Thymus (tissue), 11 donors: ENCODE measurements around the gene CD74. TPM values are rescaled to one million over a fixed set of nuclear protein-coding genes. Genes with fewer than 3 reads are reported as not detected.

ENCODE experiments used
- DNase-seq, 9 donors: peaks; one replicate each; pipeline ENCODE4 v3.0.0-alpha.2; 2013; ENCODE audit warnings: low spot score in 9 of 9, low read depth in 6 of 9, missing footprints in 1 of 9
- H3K27ac ChIP-seq, 2 donors: one replicate each; pipeline ENCODE4 v1.5.1; 2013; ENCODE audit warnings: control low read depth in 1 of 2, low read depth in 1 of 2, low read length in 1 of 2, mild to moderate bottlenecking in 1 of 2, moderate library complexity in 1 of 2
- H3K27me3 ChIP-seq, 2 donors: one replicate each; pipeline ENCODE4 v1.5.1; 2013; ENCODE audit warnings: low read length in 1 of 2; ENCODE audit not compliant: control insufficient read depth in 2 of 2, insufficient read depth in 1 of 2
- H3K36me3 ChIP-seq, 2 donors: one replicate each; pipeline ENCODE4 v1.5.1; 2013; ENCODE audit warnings: low read length in 1 of 2, mild to moderate bottlenecking in 1 of 2, moderate library complexity in 1 of 2; ENCODE audit not compliant: control insufficient read depth in 2 of 2, insufficient read depth in 2 of 2
- H3K4me1 ChIP-seq, 2 donors: one replicate each; pipeline ENCODE4 v1.5.1; 2013; ENCODE audit warnings: low read length in 2 of 2; ENCODE audit not compliant: control insufficient read depth in 2 of 2, insufficient read depth in 2 of 2
- H3K4me3 ChIP-seq, 2 donors: one replicate each; pipeline ENCODE4 v1.5.1; 2013; ENCODE audit warnings: low read length in 2 of 2, control low read depth in 1 of 2, mild to moderate bottlenecking in 1 of 2
- H3K9me3 ChIP-seq, 2 donors: one replicate each; pipeline ENCODE4 v1.5.1; 2013; ENCODE audit warnings: low read length in 1 of 2, mild to moderate bottlenecking in 1 of 2; ENCODE audit not compliant: control insufficient read depth in 2 of 2, insufficient read depth in 1 of 2
- WGBS: extraction: QIAGEN DNeasy Blood & Tissue Kit; methylation state at CpG from one replicate; pipeline ENCODE4 v1.1.7; 2013; 5-methylcytosine and 5-hydroxymethylcytosine counted together
- polyA plus RNA-seq: library from polyadenylated mRNA; stranded (reverse); fragments of 200-250 nt; gene quantifications from one replicate; pipeline ENCODE4 v1.2.3, GENCODE V29; 2013
- total RNA-seq: library from RNA; stranded (reverse); fragments of 120-200 nt; gene quantifications from one replicate; pipeline ENCODE4 v1.2.4, GENCODE V29; 2013
- donor health status: healthy.

The CD74 gene
- total and polyA plus RNA-seq, 2 donors: 1,741 to 2,730 TPM

DNA sequence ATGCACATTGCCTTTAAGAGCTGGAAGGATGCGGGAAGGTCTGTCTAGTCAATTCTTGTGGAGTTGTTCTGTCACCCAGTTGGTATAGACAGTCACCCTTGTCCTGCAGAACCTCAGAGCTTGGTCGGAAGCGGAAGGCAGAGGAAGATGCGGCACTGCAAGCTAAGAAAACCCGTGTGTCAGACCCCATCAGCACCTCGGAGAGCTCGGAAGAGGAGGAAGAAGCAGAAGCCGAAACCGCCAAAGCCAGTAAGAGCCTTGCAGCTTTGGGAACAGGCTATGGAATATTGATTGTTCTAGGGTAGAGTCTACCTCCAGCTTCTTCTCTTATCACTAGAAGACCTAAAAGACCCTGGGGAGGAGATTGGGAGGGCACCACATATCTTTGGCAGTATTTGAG lies 48.7 kb downstream of the CD74 start:
- Histone ChIP-seq H3K36me3 (peaks cover 71 to 81% of the 10 kb centered on the region in 2 donors), H3K4me3 (no peak overlapping the region), H3K9me3 (no peaks in the 10 kb centered on the region), H3K4me1 (no peaks in the 10 kb centered on the region), H3K27me3 (no peaks in the 10 kb centered on the region), H3K27ac (no peak overlapping the region)
- WGBS: 97% methylated on average over 9 of the region's 9 CpGs
- no peak for DNase-seq

DNA sequence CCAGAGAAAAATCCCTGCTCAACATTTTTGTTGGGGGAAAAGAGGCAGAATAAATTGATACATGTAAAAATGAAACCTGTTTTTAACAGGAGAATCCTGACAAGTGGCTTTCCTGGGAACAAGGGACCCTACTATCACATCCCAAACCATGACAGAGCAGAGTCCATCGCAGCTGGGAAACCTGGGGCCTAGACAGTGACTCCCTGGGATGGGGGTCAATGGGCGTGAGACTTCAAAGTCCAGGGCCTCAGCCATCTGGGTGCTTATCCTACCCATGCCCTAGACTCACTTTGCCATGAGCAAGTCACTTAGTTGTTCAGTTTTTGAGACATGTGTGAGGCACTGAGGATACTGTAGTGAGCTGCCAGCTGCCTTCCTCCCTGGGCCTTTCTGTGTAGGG lies 49.5 kb downstream of the CD74 start:
- no peak for DNase-seq
- no peaks in the 10 kb centered on the region for H3K9me3 ChIP-seq
- no peak overlapping the region for H3K27ac ChIP-seq
- H3K36me3 ChIP-seq: peaks cover 63 to 73% of the 10 kb centered on the region in 2 donors
- 97% methylated on average over 2 of the region's 2 CpGs for WGBS
- H3K27me3 ChIP-seq: no peaks in the 10 kb centered on the region
- H3K4me1 ChIP-seq: peaks cover under 1 to 6% of the 10 kb centered on the region in 2 donors
- H3K4me3 ChIP-seq: no peak overlapping the region

DNA sequence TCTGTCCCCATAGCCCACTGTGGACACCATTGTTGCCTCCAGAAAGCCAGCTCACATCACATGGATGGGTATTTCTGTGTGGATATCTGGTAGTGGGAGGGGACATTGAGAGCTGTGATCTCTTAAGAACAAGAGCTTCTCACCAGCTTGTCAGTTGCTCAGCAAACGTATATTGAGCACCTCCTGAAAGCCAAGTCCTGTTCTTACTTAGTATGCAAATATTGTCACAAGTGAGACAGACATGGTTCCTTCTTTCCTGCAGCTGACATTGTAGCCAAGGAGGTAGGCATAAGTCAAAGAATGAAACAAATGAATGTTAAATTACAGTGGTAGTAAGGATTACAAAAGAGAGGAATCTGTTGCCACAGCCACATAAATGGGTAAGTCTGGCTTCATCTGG lies 51.4 kb downstream of the CD74 start:
- Histone ChIP-seq H3K27ac (no peak overlapping the region), H3K4me1 (peaks cover 6 to 14% of the 10 kb centered on the region in 2 donors), H3K27me3 (no peaks in the 10 kb centered on the region), H3K9me3 (no peaks in the 10 kb centered on the region), H3K4me3 (no peak overlapping the region), H3K36me3 (peaks cover 54 to 62% of the 10 kb centered on the region in 2 donors)
- DNase-seq: no peak
- 96% methylated on average over 1 of the region's 1 CpG for WGBS

DNA sequence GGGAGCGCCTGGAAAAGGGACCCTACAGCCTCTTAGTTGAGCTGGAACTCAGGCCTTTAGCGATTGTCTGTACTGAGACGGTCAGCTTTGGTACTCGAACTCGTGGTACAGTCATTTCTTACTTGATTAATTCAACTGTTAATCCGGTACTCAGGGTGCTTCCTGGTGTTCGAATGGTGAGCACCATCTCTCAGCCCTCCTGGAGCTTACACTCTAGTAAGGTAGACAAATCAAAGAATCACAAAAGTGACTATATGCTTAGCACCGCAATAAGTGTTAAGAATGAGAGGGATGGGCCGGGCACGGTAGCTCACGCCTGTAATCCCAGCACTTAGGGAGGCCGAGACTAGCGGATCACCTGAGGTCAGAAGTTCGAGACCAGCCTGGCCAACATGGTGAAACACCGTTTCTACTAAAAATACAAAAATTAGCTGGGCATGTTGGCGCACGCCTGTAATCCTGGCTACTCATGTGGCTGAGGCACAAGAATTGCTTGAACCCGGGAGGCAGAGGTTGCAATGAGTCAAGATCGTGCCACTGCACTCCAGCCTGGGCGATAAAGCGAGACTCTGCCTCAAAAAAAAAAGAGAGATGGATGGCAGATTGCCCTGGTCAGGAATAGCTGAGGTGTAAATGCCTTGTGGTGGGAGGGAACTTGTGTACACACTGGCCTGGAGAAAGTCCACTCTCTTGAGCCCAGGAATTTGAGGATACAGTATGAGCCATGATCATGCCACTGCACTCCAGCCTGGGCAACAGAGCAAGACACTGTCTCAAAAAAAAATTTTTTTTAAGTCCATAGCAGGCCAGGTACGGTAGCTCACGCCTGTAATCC lies 54.2 kb downstream of the CD74 start:
- peak in 1 of 9 donors; percentile 8 for DNase-seq
- Histone ChIP-seq H3K27me3 (no peaks in the 10 kb centered on the region), H3K4me1 (peaks cover 6 to 14% of the 10 kb centered on the region in 2 donors), H3K36me3 (peaks cover 30 to 36% of the 10 kb centered on the region in 2 donors), H3K9me3 (no peaks in the 10 kb centered on the region), H3K4me3 (peak overlapping the region; percentile 65 to 79), H3K27ac (no peak overlapping the region)
- 74% methylated on average over 23 of the region's 23 CpGs for WGBS

DNA sequence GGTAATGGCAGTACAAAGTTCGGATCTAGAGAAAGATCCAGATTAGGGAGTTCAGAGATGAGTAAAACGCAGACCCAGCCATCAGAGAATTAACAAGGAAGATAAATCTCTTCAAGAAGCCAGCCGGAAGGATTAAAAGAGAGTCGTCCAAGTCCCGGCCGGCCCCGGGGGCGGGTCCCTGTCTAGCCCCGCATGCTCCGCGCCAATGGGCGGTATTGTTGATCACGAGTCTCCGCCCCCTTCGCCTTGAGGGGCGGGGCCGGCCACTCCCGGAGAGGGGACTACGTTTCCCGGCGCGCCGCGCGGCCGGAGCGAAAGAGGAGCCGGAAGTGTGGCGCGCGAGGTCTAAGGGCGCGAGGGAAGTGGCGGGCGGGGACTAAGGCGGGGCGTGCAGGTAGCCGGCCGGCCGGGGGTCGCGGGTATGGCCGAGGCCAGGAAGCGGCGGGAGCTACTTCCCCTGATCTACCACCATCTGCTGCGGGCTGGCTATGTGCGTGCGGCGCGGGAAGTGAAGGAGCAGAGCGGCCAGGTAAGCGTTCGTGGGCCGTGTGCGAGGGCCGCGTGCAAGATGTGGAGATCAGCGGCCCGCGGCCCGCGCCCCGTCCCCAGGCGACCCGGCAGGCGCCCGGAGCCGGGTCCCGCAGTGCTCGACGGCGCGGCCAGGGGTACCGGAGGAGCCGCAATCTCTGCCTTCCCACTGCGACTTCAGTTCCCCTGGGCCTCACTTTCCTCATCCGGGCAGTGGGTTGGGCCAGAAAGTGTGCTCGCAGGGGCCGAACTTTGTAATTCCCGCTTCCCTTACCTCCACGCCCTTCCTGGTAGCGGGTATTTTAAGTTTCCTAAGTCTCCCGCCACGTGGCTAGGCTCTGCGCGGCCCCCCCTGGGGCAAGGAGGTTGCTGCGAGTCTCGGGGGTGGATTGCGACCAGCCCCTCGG lies 55.1 kb downstream of the CD74 start, which contains the start of gene TCOF1:
TCOF1 (plus strand) TSS at position 372 of the 935 bp plus-strand sequence; CDS start at position 422, 50 bp downstream.
- peaks cover 23 to 27% of the 10 kb centered on the region in 2 donors for H3K36me3 ChIP-seq
- H3K4me3 ChIP-seq: peak within 1 kb of the TSS; percentile 65 to 79
- DNase-seq: peak; percentile 81 to 98 (median 96)
- H3K4me1 ChIP-seq: peaks cover 6 to 14% of the 10 kb centered on the region in 2 donors
- WGBS: under 1% methylated on average over 90 of the region's 90 CpGs
- no peaks in the 10 kb centered on the region for H3K27me3 ChIP-seq
- H3K27ac ChIP-seq: peak within 1 kb of the TSS in 1 of 2 donors; percentile 19
- no peaks in the 10 kb centered on the region for H3K9me3 ChIP-seq

DNA sequence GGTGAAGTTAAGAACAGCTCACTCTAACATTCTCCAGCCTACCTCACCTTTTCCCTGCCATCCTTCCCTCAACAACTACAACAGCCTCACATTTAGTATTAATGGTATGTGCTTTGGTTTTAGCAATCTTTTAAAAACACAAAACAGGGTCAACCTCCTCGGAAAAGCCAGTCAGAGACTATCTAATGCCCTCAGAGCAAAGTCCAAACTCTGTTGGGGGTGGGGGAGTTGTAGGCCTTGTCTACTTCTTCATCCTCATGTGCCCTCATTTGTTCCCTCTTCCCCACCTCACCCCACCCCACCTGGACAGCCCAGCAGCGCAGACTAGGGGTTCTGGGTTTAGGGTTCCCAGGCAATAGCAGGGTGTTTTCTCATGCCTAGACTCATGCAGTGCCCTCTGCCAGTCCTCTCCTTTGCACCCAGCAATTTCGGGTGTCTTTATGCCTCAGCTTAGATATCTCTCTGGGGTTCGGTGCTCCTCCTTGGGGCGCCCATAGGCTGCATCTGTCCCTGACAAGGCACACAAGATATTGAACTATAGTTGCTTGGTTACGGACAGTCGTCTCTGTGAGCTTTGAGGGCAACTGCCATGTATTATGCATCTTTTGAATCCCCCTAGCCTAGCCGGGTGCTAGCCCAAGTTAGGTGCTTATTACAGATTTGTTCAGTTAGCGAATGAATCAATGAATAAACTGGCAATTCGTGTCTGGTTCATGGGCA lies 56.0 kb downstream of the CD74 start:
- WGBS: 79% methylated on average over 10 of the region's 10 CpGs
- Histone ChIP-seq H3K27me3 (no peaks in the 10 kb centered on the region), H3K9me3 (no peaks in the 10 kb centered on the region), H3K27ac (no peak overlapping the region), H3K4me1 (peaks cover 6 to 14% of the 10 kb centered on the region in 2 donors), H3K36me3 (peaks cover 15 to 19% of the 10 kb centered on the region in 2 donors), H3K4me3 (peak overlapping the region; percentile 38 to 79)
- DNase-seq: no peak

DNA sequence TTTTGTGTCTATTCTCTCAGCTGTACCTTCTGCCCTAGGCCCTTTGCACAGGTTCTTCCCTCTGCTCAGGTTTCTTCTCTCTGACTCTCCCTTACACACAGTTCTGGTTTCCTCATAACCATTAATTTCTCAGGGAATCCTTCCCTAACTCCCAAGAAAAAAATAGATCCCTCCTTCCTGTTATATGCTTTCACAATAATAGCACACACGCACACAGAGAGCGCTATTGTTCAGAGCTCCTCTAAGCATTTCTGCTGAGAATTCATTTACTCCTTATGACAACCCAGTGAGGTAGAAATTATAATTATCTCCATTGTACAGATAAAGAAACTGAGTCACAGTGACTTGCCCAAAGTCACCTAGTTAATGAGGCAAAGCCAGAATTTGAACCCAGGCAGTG lies 56.9 kb downstream of the CD74 start:
- Histone ChIP-seq H3K27me3 (no peaks in the 10 kb centered on the region), H3K36me3 (peaks cover 5 to 10% of the 10 kb centered on the region in 2 donors), H3K4me3 (no peak overlapping the region), H3K9me3 (no peaks in the 10 kb centered on the region), H3K4me1 (peaks cover 6 to 17% of the 10 kb centered on the region in 2 donors), H3K27ac (no peak overlapping the region)
- WGBS: over 99% methylated on average over 2 of the region's 2 CpGs
- no peak for DNase-seq

DNA sequence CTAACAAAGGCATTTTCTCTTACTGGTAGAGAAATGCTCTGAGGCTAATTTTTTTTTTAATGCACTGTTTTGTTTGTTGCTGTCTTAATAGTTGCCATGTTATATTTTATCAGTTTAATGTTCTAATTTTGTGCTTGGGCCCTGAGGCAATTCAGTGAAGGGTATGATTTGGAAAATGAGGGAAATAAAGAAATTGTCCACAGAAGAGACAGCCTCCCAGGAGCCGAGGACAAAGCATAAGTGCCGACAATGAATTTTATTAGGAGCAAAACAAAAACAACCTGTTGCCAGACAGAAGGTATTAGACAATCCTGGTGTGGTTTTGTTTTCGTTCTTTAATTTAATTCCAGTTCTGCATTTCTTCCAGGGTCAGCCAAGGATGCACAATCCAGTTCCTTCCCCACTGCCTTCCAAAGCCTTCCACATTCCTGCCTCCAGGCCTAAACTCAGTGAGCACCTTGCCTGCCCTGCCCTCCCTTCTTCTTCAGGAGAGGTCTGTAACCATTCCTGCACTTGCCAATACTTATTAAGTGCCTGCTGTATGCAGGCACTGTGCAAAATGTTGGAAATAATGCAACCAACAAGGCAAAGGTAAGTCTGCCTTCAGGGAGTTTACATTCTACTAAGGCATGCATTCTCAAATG lies 59.6 kb downstream of the CD74 start:
- WGBS: 96% methylated on average over 3 of the region's 3 CpGs
- Histone ChIP-seq H3K27me3 (no peaks in the 10 kb centered on the region), H3K36me3 (no peaks in the 10 kb centered on the region), H3K4me3 (no peak overlapping the region), H3K9me3 (no peaks in the 10 kb centered on the region), H3K27ac (no peak overlapping the region), H3K4me1 (peaks cover 5 to 14% of the 10 kb centered on the region in 2 donors)
- DNase-seq: no peak
